MM.1S (cell line): ENCODE results near the gene LETM1.

Experiments used
- CTCF ChIP-seq: fragments of 300-600 bp; sonication (generic); IDR thresholded peaks from 2 replicates; pipeline ENCODE4 v1.5.1; 2016; ENCODE audit warnings: antibody characterized with exemption, low read length, mixed read lengths
- EZH2 ChIP-seq: fragments of 300-600 bp; sonication (generic); optimal IDR thresholded peaks from 2 replicates; pipeline ENCODE3; 2017; ENCODE audit warnings: low read depth, mild to moderate bottlenecking, antibody characterized with exemption, low read length, mixed read lengths
- EZH2phosphoT487 ChIP-seq: fragments of 300-600 bp; sonication (generic); IDR thresholded peaks from 2 replicates; pipeline ENCODE4 v1.6.1; 2018; ENCODE audit warnings: antibody characterized with exemption, low read length

- TF ChIP-seq CTCF: no peak
- no peak for TF ChIP-seq EZH2
- no peak for TF ChIP-seq EZH2phosphoT487
These were observed 40.6 kb downstream of the LETM1 start for GRCh38 chr4:1815096-1815996.
